ENCODE results near the gene ADAMTS2. TPM values are rescaled to one million over a fixed set of nuclear protein-coding genes. Genes with fewer than 3 reads are reported as not detected.
A peak's percentile ranks its signal among the peaks of the same experiment; 100 is the strongest.

Gene ADAMTS2
- polyA plus RNA-seq, 6 donors from 2014 or later: not detected

- Mint-ChIP-seq H3K27ac (peak overlapping the region in 2 of 6 donors; percentile 17 to 56), H3K27me3 (peaks cover 0 to 8% (median 5%) of the 10 kb centered on the region in 3 donors), H3K36me3 (peaks cover 0 to 11% of the 10 kb centered on the region in 2 donors), H3K9me3 (peaks cover 14 to 38% (median 28%) of the 10 kb centered on the region in 7 donors), H3K4me1 (no peaks in the 10 kb centered on the region), H3K4me3 (no peak overlapping the region)
- no peak for ATAC-seq (ENCODE audit: low read depth in 2 of 2)
- DNase-seq: no peak
These were observed 38.9 kb downstream of the ADAMTS2 start for GRCh38 chr5:179306191-179307012.

GRCh38 chr5:179304871-179305270 is 40.4 kb downstream of the ADAMTS2 start:
- Mint-ChIP-seq H3K36me3 (peaks cover 0 to 11% of the 10 kb centered on the region in 2 donors), H3K9me3 (peaks cover 14 to 46% (median 28%) of the 10 kb centered on the region in 7 donors), H3K27ac (no peak overlapping the region), H3K27me3 (peaks cover 0 to 8% (median 5%) of the 10 kb centered on the region in 3 donors), H3K4me3 (no peak overlapping the region), H3K4me1 (no peaks in the 10 kb centered on the region)
- no peak for ATAC-seq (ENCODE audit: low read depth in 2 of 2)
- DNase-seq: no peak

GRCh38 chr5:179304466-179304865 is 40.8 kb downstream of the ADAMTS2 start:
- H3K9me3 Mint-ChIP-seq: peaks cover 14 to 49% (median 30%) of the 10 kb centered on the region in 7 donors
- H3K27ac Mint-ChIP-seq: no peak overlapping the region
- no peak for ATAC-seq (ENCODE audit: low read depth in 2 of 2)
- H3K27me3 Mint-ChIP-seq: peaks cover 0 to 8% (median 5%) of the 10 kb centered on the region in 3 donors
- no peak overlapping the region for H3K4me3 Mint-ChIP-seq
- peaks cover 0 to 11% of the 10 kb centered on the region in 2 donors for H3K36me3 Mint-ChIP-seq
- no peaks in the 10 kb centered on the region for H3K4me1 Mint-ChIP-seq
- no peak for DNase-seq

- no peak for ATAC-seq (ENCODE audit: low read depth in 2 of 2)
These were observed 41.6 kb downstream of the ADAMTS2 start for GRCh38 chr5:179303451-179304200.

GRCh38 chr5:179302499-179303185 is 42.6 kb downstream of the ADAMTS2 start:
- peaks cover 18 to 67% (median 33%) of the 10 kb centered on the region in 7 donors for H3K9me3 Mint-ChIP-seq
- H3K27me3 Mint-ChIP-seq: peaks cover 0 to 13% (median 11%) of the 10 kb centered on the region in 3 donors
- no peak overlapping the region for H3K4me3 Mint-ChIP-seq
- ATAC-seq (ENCODE audit: low read depth in 2 of 2) (no peak), DNase-seq (no peak)
- H3K27ac Mint-ChIP-seq: no peak overlapping the region
- H3K36me3 Mint-ChIP-seq: peaks cover 0 to 21% of the 10 kb centered on the region in 2 donors
- no peaks in the 10 kb centered on the region for H3K4me1 Mint-ChIP-seq

More at GRCh38 chr5:179303451-179304200, 41.6 kb downstream of the ADAMTS2 start:
- H3K9me3 Mint-ChIP-seq: peaks cover 16 to 57% (median 31%) of the 10 kb centered on the region in 7 donors
- H3K4me1 Mint-ChIP-seq: no peaks in the 10 kb centered on the region
- no peak overlapping the region for H3K4me3 Mint-ChIP-seq
- H3K27me3 Mint-ChIP-seq: peaks cover 0 to 8% (median 5%) of the 10 kb centered on the region in 3 donors
- no peak for DNase-seq
- H3K27ac Mint-ChIP-seq: no peak overlapping the region
- peaks cover 0 to 11% of the 10 kb centered on the region in 2 donors for H3K36me3 Mint-ChIP-seq

GRCh38 chr5:179301796-179302195 is 43.5 kb downstream of the ADAMTS2 start:
- Mint-ChIP-seq H3K27ac (no peak overlapping the region), H3K4me3 (no peak overlapping the region), H3K36me3 (peaks cover 0 to 25% of the 10 kb centered on the region in 2 donors), H3K27me3 (peaks cover 0 to 17% (median 12%) of the 10 kb centered on the region in 3 donors), H3K9me3 (peaks cover 16 to 69% (median 31%) of the 10 kb centered on the region in 7 donors), H3K4me1 (no peaks in the 10 kb centered on the region)
- ATAC-seq (ENCODE audit: low read depth in 2 of 2) (no peak), DNase-seq (no peak)

GRCh38 chr5:179301376-179301775 is 43.9 kb downstream of the ADAMTS2 start:
- ATAC-seq (ENCODE audit: low read depth in 2 of 2) (no peak), DNase-seq (no peak)
- Mint-ChIP-seq H3K4me1 (no peaks in the 10 kb centered on the region), H3K27ac (no peak overlapping the region), H3K9me3 (peaks cover 16 to 66% (median 28%) of the 10 kb centered on the region in 7 donors), H3K36me3 (peaks cover 0 to 25% of the 10 kb centered on the region in 2 donors), H3K27me3 (peaks cover 0 to 17% (median 12%) of the 10 kb centered on the region in 3 donors), H3K4me3 (no peak overlapping the region)

- peaks cover 0 to 17% (median 12%) of the 10 kb centered on the region in 3 donors for H3K27me3 Mint-ChIP-seq
- no peaks in the 10 kb centered on the region for H3K4me1 Mint-ChIP-seq
- H3K4me3 Mint-ChIP-seq: no peak overlapping the region
These were observed 44.6 kb downstream of the ADAMTS2 start for GRCh38 chr5:179300581-179301180.

GRCh38 chr5:179298181-179298993 is 46.9 kb downstream of the ADAMTS2 start:
- Mint-ChIP-seq H3K9me3 (peaks cover 4 to 36% (median 6%) of the 10 kb centered on the region in 7 donors), H3K4me1 (no peaks in the 10 kb centered on the region)

More at GRCh38 chr5:179300581-179301180, 44.6 kb downstream of the ADAMTS2 start:
- peaks cover 16 to 59% (median 23%) of the 10 kb centered on the region in 7 donors for H3K9me3 Mint-ChIP-seq
- no peak for ATAC-seq (ENCODE audit: low read depth in 2 of 2)
- H3K36me3 Mint-ChIP-seq: peaks cover 0 to 25% of the 10 kb centered on the region in 2 donors
- no peak overlapping the region for H3K27ac Mint-ChIP-seq
- DNase-seq: no peak

GRCh38 chr5:179297486-179298180 is 47.6 kb downstream of the ADAMTS2 start:
- Mint-ChIP-seq H3K4me3 (no peak overlapping the region), H3K36me3 (peaks cover 0 to 14% of the 10 kb centered on the region in 2 donors), H3K4me1 (no peaks in the 10 kb centered on the region), H3K27ac (peak overlapping the region in 1 of 6 donors; percentile 27), H3K27me3 (peaks cover 0 to 14% (median 12%) of the 10 kb centered on the region in 3 donors), H3K9me3 (peaks cover 4 to 31% (median 6%) of the 10 kb centered on the region in 7 donors)
- DNase-seq (no peak), ATAC-seq (ENCODE audit: low read depth in 2 of 2) (no peak)

More at GRCh38 chr5:179298181-179298993, 46.9 kb downstream of the ADAMTS2 start:
- ATAC-seq (ENCODE audit: low read depth in 2 of 2): no peak
- H3K4me3 Mint-ChIP-seq: no peak overlapping the region
- peaks cover 0 to 14% of the 10 kb centered on the region in 2 donors for H3K36me3 Mint-ChIP-seq
- peaks cover 0 to 17% (median 12%) of the 10 kb centered on the region in 3 donors for H3K27me3 Mint-ChIP-seq
- peak overlapping the region in 1 of 6 donors; percentile 51 for H3K27ac Mint-ChIP-seq
- DNase-seq: no peak

- Mint-ChIP-seq H3K4me1 (no peaks in the 10 kb centered on the region), H3K36me3 (peaks cover 0 to 14% of the 10 kb centered on the region in 2 donors), H3K9me3 (peaks cover 4 to 31% (median 6%) of the 10 kb centered on the region in 7 donors), H3K27me3 (peaks cover 0 to 12% (median 10%) of the 10 kb centered on the region in 3 donors), H3K4me3 (no peak overlapping the region), H3K27ac (no peak overlapping the region)
- no peak for DNase-seq
- ATAC-seq (ENCODE audit: low read depth in 2 of 2): no peak
These were observed 48.2 kb downstream of the ADAMTS2 start for GRCh38 chr5:179297026-179297425.

Measured in naive B cell (primary cell).